ENCODE results near the gene LRP1.

DNA sequence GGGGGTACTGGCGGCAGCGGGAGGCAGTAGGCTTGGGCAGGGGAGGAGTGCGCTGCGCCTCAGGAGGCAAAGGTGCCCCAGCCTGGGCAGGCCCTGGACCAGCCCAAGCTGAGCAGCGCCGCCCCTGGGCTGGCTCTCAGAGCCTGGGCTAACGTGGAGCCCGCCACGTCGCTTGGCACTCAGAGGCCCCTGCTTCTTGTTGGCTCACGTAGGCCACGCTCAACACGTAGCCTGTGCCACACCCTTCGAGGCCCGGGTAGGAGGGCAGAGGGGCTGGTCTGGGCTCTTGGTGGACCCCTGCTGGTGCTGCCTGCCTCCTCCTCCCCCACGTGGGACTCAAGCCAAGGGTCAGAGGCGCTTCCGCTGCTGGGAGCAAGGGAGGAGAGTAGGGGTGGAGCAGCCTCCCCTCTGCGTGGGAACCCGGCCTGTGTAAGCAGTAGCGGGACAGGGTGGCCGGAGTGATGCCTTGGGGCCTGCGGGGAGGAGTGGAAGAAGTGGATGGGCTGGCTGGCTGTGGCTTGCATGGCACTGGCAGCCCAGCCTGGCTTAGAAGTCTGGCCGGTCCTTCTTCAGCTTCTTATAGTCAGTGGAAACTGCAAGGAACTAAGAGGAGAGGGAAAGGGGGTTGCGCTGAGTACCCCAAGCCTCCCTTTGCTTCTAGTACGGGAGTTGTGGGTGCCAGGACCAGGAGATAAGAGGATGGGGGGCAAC, 106.9 kb downstream of the LRP1 start:
- TF ChIP-seq, protein P1, sequence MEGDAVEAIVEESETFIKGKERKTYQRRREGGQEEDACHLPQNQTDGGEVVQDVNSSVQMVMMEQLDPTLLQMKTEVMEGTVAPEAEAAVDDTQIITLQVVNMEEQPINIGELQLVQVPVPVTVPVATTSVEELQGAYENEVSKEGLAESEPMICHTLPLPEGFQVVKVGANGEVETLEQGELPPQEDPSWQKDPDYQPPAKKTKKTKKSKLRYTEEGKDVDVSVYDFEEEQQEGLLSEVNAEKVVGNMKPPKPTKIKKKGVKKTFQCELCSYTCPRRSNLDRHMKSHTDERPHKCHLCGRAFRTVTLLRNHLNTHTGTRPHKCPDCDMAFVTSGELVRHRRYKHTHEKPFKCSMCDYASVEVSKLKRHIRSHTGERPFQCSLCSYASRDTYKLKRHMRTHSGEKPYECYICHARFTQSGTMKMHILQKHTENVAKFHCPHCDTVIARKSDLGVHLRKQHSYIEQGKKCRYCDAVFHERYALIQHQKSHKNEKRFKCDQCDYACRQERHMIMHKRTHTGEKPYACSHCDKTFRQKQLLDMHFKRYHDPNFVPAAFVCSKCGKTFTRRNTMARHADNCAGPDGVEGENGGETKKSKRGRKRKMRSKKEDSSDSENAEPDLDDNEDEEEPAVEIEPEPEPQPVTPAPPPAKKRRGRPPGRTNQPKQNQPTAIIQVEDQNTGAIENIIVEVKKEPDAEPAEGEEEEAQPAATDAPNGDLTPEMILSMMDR (IDR thresholded peaks at IDR 0.05; ENCODE audit: low read depth, low read length): no peak
- no peak for TF ChIP-seq EZH2phosphoT487 (IDR thresholded peaks at IDR 0.05; ENCODE audit: low read depth)

Measured in OCI-LY3 (cell line).